Stimulated activated CD4-positive, alpha-beta T cell treated with anti-CD3 and anti-CD28 coated beads, Interleukin-2, amount 100 ng/mL, for 4 hours (primary cell): ENCODE data around the gene NUDT22.

Experiments used
- DNase-seq: peaks from one replicate; pipeline ENCODE4 v3.0.0-alpha.2; 2020; ENCODE audit warnings: low read depth

NUDT22 gene

GRCh38 chr11:64225608-64226506 is at the start of gene NUDT22, which contains the start of gene TRPT1:
Gene NUDT22, plus strand, starts transcription at chr11:64226274. Its CDS starts 379 bp downstream, at chr11:64226653.
Gene TRPT1, minus strand, starts transcription at chr11:64226186. Its CDS starts 326 bp downstream, at chr11:64225860.
- DNase-seq = peak; percentile 85

GRCh38 chr11:64176751-64177150 is 49.3 kb upstream of the NUDT22 start:
- no peak for DNase-seq

GRCh38 chr11:64178203-64178602 is 47.9 kb upstream of the NUDT22 start:
- DNase-seq = no peak

DNA sequence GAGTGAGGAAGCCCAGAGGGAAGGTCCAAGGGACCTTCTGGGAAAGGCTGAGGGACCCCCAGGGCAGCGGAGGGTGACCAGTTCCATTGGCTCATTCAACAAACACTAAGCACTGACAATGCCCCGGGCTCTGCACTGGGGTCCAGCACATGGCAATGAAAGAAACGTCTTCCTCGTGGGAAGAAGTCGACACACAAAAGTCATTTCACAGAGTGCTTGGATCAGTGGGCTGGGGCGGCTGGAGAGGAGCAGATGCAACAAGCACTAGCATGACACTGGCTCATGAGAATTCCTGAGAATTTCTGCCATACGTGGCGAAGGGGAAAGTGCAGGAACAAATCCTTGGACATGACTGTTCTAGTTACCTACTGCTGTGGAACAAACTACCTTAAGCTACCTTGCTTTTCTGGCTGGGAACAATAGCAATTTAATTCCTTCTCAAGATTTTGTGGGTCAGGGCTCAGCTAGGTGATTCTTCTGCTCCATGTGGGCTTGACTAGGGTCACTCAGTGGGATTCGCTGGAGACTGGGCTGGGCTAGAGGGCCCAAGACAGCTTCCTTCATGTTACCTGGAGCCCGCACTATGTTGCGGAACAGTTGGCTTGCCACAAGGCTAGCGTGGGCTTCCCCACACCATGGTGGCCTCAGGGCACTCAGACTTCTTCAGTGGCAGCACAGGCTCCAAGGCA is 47.0 kb upstream of the NUDT22 start:
- DNase-seq = no peak

DNA sequence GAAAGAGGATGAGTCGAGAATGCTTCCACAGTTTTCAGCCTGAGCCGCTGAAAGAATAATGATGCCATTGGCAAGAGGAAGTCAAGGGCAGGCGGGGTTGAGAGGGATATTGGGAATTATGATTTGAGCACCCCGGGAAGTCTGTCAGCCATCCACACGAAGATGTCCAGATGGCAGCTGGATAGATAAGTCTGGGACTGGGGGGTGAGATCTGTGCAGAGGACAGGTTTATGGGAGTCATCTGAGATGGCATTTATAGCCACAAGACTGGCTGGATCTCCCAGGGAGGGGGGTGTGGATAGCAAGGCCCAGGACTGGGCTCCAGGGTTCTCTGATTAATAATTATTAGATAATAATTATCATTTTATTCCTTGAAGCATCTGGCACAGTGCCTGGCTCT is 45.2 kb upstream of the NUDT22 start:
- no peak for DNase-seq

DNA sequence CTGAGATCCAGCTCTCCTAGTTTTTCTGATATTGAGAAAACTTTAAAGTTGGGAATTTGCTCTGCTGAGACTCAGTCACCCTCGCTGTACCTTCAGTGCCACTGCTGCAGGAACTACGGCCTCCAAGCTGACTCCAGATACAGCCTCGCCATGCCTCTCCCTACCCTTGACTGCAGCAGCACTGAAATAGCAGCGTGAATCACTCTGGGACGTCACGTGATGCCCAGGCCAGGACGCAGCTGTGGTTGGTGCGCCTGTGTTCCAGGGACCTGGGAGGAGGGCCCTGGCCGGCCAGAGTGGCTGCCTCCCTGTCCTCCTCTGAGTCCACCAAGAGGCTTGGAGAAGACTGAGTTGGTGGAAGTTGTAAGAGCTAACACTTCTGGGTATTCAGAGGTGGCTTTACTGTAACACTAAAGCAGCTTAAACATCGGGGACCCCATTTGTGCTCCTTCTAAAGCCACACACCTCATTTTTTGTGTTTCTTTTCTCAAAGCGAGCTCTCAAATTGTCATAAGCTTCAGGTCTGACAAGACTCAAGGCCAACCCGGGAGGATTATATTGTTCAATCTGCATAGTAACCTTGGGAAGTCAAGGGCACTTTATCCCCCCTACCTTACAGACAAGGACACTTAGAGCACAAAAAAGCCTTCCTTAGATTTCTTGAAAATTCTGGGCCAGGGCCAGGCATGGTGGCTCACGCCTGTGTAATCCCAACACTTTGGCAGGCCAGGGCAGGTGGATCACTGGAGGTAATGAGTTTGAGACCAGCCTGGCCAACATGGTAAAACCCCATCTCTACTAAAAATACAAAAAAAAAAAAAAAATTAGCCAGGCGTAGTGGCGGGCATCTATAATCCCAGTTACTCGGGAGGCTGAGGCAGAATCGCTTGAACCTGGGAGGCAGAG is 44.3 kb upstream of the NUDT22 start:
- no peak for DNase-seq

- DNase-seq = no peak
Measured at GRCh38 chr11:64183890-64184289, 42.2 kb upstream of the NUDT22 start.

- no peak for DNase-seq
Measured at GRCh38 chr11:64185175-64185692, 40.8 kb upstream of the NUDT22 start.

GRCh38 chr11:64185693-64186491 is 40.2 kb upstream of the NUDT22 start, which contains the start of gene STIP1:
Gene STIP1, plus strand, starts transcription at chr11:64186171. Its CDS starts 91 bp downstream, at chr11:64186262.
- peak; percentile 99 for DNase-seq

DNA sequence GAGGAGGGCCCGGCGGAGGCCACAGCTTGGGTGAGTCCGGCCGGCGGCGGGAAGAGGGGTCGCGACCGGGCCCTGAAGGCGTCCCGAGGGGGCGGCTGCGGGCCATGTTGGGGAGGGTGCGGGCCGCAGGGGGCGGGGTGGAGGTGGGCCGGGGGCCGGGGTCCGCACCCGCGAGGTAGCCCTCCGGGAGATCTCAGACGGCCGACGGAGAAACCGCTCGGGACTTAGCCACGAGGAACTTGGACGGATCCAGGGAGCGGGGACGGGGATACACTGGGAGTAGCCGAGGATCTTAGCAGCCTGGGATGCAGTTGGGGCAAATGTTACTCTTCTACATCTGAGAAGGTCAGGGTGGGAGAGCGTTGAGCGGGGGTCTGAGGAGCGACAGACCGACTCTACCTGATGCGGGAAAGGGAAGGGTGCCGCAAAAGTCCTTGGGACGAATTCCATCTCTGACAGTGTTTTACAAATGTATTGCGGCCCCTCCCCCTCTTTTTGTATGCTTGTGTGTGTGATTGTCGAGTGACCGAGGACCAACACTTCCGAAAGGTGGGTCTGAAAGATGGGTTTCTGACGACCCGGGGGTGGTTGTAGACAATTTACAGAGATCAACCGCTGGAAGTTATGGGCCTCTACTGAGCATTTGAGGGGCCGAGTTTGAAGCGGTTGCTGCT is 39.4 kb upstream of the NUDT22 start:
- DNase-seq = no peak

GRCh38 chr11:64192434-64192833 is 33.6 kb upstream of the NUDT22 start:
- no peak for DNase-seq

GRCh38 chr11:64196626-64197025 is 29.4 kb upstream of the NUDT22 start:
- no peak for DNase-seq

DNA sequence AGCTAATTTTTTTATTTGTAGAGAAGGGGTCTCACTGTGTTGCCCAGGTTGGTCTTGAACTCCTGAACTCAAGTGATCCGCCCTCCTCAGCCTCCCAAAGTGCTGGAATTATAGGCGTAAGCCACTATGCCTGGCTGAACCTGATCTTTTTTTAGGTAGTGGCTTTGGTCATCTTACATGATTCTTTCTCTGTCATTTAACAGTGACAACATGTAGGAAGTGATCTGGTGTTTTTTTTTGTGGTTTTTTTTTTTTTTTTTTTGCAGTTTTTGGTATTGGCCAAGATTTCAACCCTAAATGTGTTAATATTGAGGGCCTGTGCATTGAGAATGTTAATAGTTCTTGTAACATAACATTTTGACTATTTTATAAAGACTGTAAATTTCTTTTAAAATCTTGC is 27.6 kb upstream of the NUDT22 start:
- DNase-seq = no peak

GRCh38 chr11:64201543-64201942 is 24.5 kb upstream of the NUDT22 start:
- DNase-seq = no peak

GRCh38 chr11:64202992-64203391 is 23.1 kb upstream of the NUDT22 start:
- no peak for DNase-seq

DNA sequence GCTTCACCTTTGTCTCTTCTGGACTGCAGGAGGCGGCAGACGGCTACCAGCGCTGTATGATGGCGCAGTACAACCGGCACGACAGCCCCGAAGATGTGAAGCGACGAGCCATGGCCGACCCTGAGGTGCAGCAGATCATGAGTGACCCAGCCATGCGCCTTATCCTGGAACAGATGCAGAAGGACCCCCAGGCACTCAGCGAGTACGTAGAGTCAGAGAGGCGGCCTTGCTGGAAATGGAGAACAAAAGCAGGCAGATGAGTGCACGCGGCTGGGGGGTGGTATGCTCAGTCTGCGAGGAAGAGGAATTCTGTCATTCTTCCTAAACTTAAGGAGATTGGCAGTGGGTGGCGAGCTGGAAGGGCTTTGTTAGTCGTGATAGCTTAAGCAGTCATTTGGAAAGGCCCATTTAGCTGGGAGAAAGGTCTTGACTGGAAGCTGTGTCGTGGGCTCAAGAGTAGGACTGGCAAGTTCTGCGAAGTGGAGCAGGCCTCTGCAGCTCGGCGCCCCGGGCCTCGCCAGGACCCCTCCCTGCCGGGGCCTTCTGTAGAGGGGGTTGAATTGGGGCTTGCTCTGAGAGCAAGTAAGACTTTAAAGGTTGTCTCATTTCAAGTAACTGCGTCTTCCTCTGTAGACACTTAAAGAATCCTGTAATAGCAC is 22.5 kb upstream of the NUDT22 start:
- no peak for DNase-seq

DNA sequence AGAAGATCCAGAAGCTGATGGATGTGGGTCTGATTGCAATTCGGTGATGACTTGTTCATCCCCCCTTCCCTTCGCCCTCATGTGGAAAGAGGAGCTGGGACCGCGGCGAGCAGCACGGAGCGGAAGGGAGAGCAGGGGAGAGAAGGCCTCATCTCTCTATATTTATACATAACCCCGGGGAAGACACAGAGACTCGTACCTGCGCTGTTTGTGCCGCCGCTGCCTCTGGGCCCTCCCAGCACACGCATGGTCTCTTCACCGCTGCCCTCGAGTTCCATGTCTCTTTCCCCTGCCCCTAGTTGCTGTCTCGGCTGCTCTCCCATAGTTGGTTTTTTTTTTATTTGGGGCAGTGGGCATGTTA is 22.0 kb upstream of the NUDT22 start:
- no peak for DNase-seq

DNA sequence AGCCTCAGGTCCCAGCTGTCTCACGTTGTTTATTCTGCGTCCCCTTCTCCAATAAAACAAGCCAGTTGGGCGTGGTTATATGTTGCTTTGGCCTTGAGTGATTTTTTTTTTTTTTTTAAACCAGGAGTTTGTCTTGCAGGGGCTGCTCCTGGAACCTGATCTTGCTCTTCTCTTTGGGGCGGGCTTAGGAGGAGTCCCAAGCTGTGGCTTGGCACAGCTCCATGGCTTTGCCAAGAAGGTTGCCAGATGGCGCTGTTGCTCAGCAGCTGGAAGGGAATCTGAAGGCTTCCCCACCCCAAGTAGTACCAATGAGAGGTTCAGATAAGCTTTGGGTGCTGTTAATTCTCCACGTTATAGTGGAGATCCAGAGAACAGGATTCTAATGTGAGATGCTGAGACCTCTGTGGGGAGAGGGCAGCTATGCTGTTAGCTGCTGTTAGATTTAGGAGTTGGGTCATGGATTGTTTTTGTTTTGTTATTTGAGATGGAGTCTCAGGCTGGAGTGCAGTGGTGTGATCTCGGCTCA is 21.5 kb upstream of the NUDT22 start:
- peak; percentile 74 for DNase-seq

DNA sequence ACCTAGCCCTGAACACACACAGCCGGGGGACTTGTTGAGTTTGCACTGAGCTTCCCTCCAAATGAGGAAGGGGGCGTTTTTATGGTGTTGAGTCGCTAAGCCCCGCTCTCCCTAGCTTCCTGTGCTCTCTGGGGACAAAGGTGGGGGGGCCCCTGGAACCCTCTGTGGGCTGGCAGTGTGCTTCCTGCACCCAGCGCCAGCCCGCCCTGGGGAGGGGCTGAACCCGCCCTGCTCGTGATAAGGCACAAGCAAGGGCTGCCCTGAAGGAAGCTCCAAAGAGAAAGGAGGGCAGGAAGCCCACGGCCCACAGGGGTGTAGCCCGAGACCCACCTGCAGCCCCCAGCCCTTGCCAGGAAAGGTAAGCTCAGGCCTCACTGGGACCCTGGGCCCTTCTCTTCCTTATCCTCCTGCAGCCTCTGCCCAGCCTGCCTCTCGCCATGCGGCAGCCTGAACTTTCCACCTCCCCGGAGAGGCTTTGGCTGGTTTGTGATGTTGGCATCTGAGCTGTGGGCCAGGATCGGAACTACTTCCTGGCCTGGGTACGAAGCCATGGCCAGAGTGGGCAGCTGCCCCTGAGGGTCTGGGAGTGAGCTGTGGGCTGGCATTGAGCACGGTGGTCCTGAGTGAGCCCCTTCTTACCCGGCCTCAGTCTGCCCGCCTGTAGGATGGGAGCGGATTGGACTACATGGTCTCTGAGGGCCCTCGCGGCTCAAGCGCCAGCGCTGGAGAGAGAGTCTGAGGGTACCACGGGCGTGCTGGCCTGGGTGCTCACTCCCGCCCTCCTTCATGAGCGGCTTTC is 19.4 kb upstream of the NUDT22 start, which contains the start of gene FERMT3:
FERMT3 (plus strand) TSS at position 265 of the 799 bp plus-strand sequence. CDS start 644 bp downstream, outside the sequence.
- DNase-seq = peak; percentile 73
